HepG2 (cell line): ENCODE results near the gene MALRD1. TPM values are rescaled to one million over a fixed set of nuclear protein-coding genes. Genes with fewer than 3 reads are reported as not detected.

Source experiments
- ATAC-seq: fragments of 200-7000 bp; cut with Tn5 transposase; 3 replicates; pipeline ENCODE4 v1.9.1; 2020; ENCODE audit warnings: mild to moderate bottlenecking, moderate library complexity
- BruUV-seq: library from RNA; stranded (reverse); fragments of 400-500 nt; replicated peaks from 2 replicates; lab custom pipeline; 2021; lab: Mats Ljungman, UMichigan
- CTCF ChIA-PET: fragments of 300-600 bp; formaldehyde crosslinking; extraction: SDS; loops from one replicate; lab custom pipeline; 2021; ENCODE audit warnings: low total read pairs, inconsistent platforms, low intra/inter-chr PET ratio; lab: Yijun Ruan, JAX
- POLR2A ChIA-PET: fragments of 350-600 bp; sonication (Branson Sonifier 250); formaldehyde crosslinking; loops from one replicate; lab custom pipeline; 2020; ENCODE audit warnings: antibody characterized with exemption, inconsistent platforms; lab: Yijun Ruan, JAX
- DNase-seq: peaks from one replicate; pipeline ENCODE4 v3.0.0-alpha.2; 2015; ENCODE audit warnings: low spot score
- FAIRE-seq: peaks from 3 replicates; lab custom pipeline; 2011; peaks lifted over from hg19 to GRCh38; lab: Jason Lieb, UNC
- H2AFZ ChIP-seq: one replicate; pipeline ENCODE4 v1.6.1; 2011; ENCODE audit warnings: low read length, inconsistent platforms
- H3K27ac ChIP-seq: fragments of 300-600 bp; 3 replicates; pipeline ENCODE4 v1.8.0; 2011; ENCODE audit warnings: mixed run types, mild to moderate bottlenecking, mixed read lengths, low read length, inconsistent platforms; ENCODE audit not compliant: insufficient read depth; ENCODE audit errors: extremely low read length
- H3K27me3 ChIP-seq, 2 experiments: fragments of 200-600 bp in 1 of 2; 2 replicates in 1 of 2; 3 replicates in 1 of 2; pipeline versions ENCODE4 v1.6.0 to v1.8.0; 2011; ENCODE audit warnings: low read length in 2 of 2, mild to moderate bottlenecking in 2 of 2, moderate library complexity in 2 of 2, inconsistent platforms in 1 of 2; ENCODE audit not compliant: insufficient read depth in 2 of 2, control insufficient read depth in 1 of 2
- H3K36me3 ChIP-seq, 2 experiments: fragments of 200-600 bp in 1 of 2; replicated peaks in 1 of 2; 2 replicates in 1 of 2; 3 replicates in 1 of 2; pipeline versions ENCODE4 v1.5.1 to v1.8.0; 2011; ENCODE audit warnings: low read length in 2 of 2, inconsistent platforms in 1 of 2; ENCODE audit not compliant: insufficient read depth in 2 of 2, control insufficient read depth in 1 of 2
- H3K4me1 ChIP-seq: 2 replicates; pipeline ENCODE4 v1.5.1; 2012; ENCODE audit warnings: low read length, inconsistent platforms; ENCODE audit not compliant: insufficient read depth
- H3K4me2 ChIP-seq: 2 replicates; pipeline ENCODE4 v1.6.0; 2011; ENCODE audit warnings: low read depth, low read length, inconsistent platforms
- H3K4me3 ChIP-seq, 3 experiments: fragments of 200-600 bp in 1 of 3; sonication (generic), shearing (Covaris generic) in 1 of 3; replicated peaks in 1 of 3; 2 replicates each; pipeline ENCODE4 v1.5.1; 2011 to 2016; ENCODE audit warnings: low read length in 3 of 3, inconsistent platforms in 2 of 3, low read depth in 2 of 3, mild to moderate bottlenecking in 2 of 3, control low read depth in 1 of 3, mixed read lengths in 1 of 3; ENCODE audit not compliant: insufficient read depth in 1 of 3
- H3K79me2 ChIP-seq: one replicate; pipeline ENCODE4 v1.6.1; 2011; ENCODE audit warnings: low read length, inconsistent platforms; ENCODE audit not compliant: insufficient read depth
- H3K9ac ChIP-seq: 2 replicates; pipeline ENCODE4 v1.6.0; 2011; ENCODE audit warnings: mild to moderate bottlenecking, low read depth, low read length, inconsistent platforms; ENCODE audit not compliant: insufficient read depth
- H3K9me3 ChIP-seq: 2 replicates; pipeline ENCODE4 v1.5.1; 2012; ENCODE audit warnings: mild to moderate bottlenecking, low read length
- H4K20me1 ChIP-seq: 2 replicates; pipeline ENCODE4 v1.6.0; 2011; ENCODE audit warnings: inconsistent platforms, mild to moderate bottlenecking, low read length, moderate library complexity; ENCODE audit not compliant: insufficient read depth
- E2F2 ChIP-seq: sonication (generic); formaldehyde crosslinking; IDR thresholded peaks from 2 replicates; pipeline ENCODE4 v1.4.0; 2020; ENCODE audit warnings: missing genetic modification reagents, borderline replicate concordance
- FOXA1 ChIP-seq, 2 experiments: fragments of 450-650 bp in 1 of 2; sonication (generic) in 1 of 2; formaldehyde crosslinking in 1 of 2; IDR thresholded peaks; 2 replicates each; pipeline versions ENCODE4 v1.4.0 to v1.6.1; 2016 to 2020; ENCODE audit warnings: missing genetic modification reagents in 1 of 2
- KLF6 ChIP-seq: IDR thresholded peaks from 2 replicates; pipeline ENCODE4 v1.8.0; 2016; ENCODE audit warnings: missing biosample characterization, missing genetic modification reagents
- SRF ChIP-seq: IDR thresholded peaks from 2 replicates; pipeline ENCODE4 v1.6.1; 2011; ENCODE audit warnings: mild to moderate bottlenecking, low read depth, low read length, moderate library complexity
- SYNCRIP ChIP-seq: fragments of 200-400 bp; formaldehyde crosslinking; IDR thresholded peaks from 2 replicates; pipeline ENCODE4 v1.6.1; 2018; ENCODE audit warnings: mild to moderate bottlenecking, low read depth, low read length; ENCODE audit not compliant: insufficient read depth
- TGIF2 ChIP-seq: IDR thresholded peaks from 2 replicates; pipeline ENCODE4 v1.6.1; 2016; ENCODE audit warnings: control low read depth, missing compliant biosample characterization
- WGBS: methylation state at CpG from one replicate; pipeline ENCODE4 v1.1.6; 2017; ENCODE audit warnings: low lambda C conversion rate; 5-methylcytosine and 5-hydroxymethylcytosine counted together
- in situ Hi-C: cut with HindIII; loops from 2 replicates; pipeline ENCODE4 v1.10.0; 2017; ENCODE audit warnings: low pct_unique_long_range_greater_than_20kb; ENCODE audit not compliant: extremely low pct_ligation_motif_present
- intact Hi-C: fragments of 100-400 bp; cut with micrococcal nuclease; formaldehyde crosslinking; loops from one replicate; pipeline ENCODE4 v1.10.0; 2022; ENCODE audit not compliant: unreplicated experiment
- polyA plus RNA-seq, 8 experiments: library from polyadenylated mRNA; depleted of rRNA in 3 of 8; stranded (reverse) in 7 of 8; unstranded in 1 of 8; fragments of >200 nt; fragmentation: Illumina TruSeq in 4 of 8; extraction: Trizol in 4 of 8; gene quantifications; 2 replicates each; pipeline versions ENCODE4 v1.2.1 to v1.2.3, GENCODE V29; 2011 to 2016; ENCODE audit warnings: low read depth in 4 of 8, missing spikeins in 1 of 8, mixed read lengths in 1 of 8; ENCODE audit not compliant: insufficient read depth in 1 of 8
- total RNA-seq, 5 experiments: library from RNA; depleted of rRNA; stranded (reverse); fragments of >200 nt; fragmentation: Illumina TruSeq; extraction: Trizol; gene quantifications; 2 replicates each; pipeline ENCODE4 v1.2.3, GENCODE V29; 2016; ENCODE audit warnings: low read depth in 1 of 5

The MALRD1 gene
- total and polyA plus RNA-seq, 2 of the 13 experiments (the other 11 are each of a cell fraction or from before 2014, with no cell fraction given), result 5.7 to 15.4 TPM

- no peaks in the 10 kb centered on the region for H3K79me2 ChIP-seq
- ChIA-PET CTCF (no interaction called here), POLR2A (no interaction called here)
- in situ Hi-C loops (no loop called here), intact Hi-C loops (no loop called here)
- DNase-seq (no peak), FAIRE-seq (no peak), ATAC-seq (no peak)
- BruUV-seq, result no TSS peak
- 34% methylated on average over 2 of the region's 2 CpGs for WGBS
- H2AFZ ChIP-seq, result no peak overlapping the region
- no peaks in the 10 kb centered on the region for H3K27me3 ChIP-seq
- H3K36me3 ChIP-seq, result no peaks in the 10 kb centered on the region; a peak in 1 of 5 replicates
- 0 out of 2 replicates have a peak, but pooled peaks cover 4% of the 10 kb centered on the region for H3K4me1 ChIP-seq
- no peak for TF ChIP-seq KLF6
- no peak for TF ChIP-seq E2F2
- no peak overlapping the region for H3K9ac ChIP-seq
- no peaks in the 10 kb centered on the region for H4K20me1 ChIP-seq
- no peak overlapping the region for H3K4me2 ChIP-seq
- no peak overlapping the region for H3K27ac ChIP-seq
- H3K9me3 ChIP-seq, result no peaks in the 10 kb centered on the region
- no peak overlapping the region for H3K4me3 ChIP-seq
These were observed 197.5 kb downstream of the MALRD1 start for GRCh38 chr10:19245889-19246752.

- in situ Hi-C loops (no loop called here), intact Hi-C loops (no loop called here)
- Histone ChIP-seq H3K4me2 (no peak overlapping the region), H3K4me1 (0 out of 2 replicates have a peak, but pooled peaks cover 4% of the 10 kb centered on the region), H3K27ac (no peak overlapping the region), H4K20me1 (no peaks in the 10 kb centered on the region), H3K27me3 (no peaks in the 10 kb centered on the region), H2AFZ (no peak overlapping the region), H3K9ac (no peak overlapping the region), H3K9me3 (no peaks in the 10 kb centered on the region), H3K4me3 (no peak overlapping the region), H3K79me2 (no peaks in the 10 kb centered on the region), H3K36me3 (no peaks in the 10 kb centered on the region; a peak in 1 of 5 replicates)
- BruUV-seq, result no TSS peak
- TF ChIP-seq FOXA1 (IDR thresholded peaks at IDR 0.05) (no peak), FOXA1 (CRISPR knock-in tag; IDR thresholded peaks at IDR 0.05) (0 out of 2 replicates have a peak, but pooled peaks have one; percentile 13), SYNCRIP (no peak), TGIF2 (CRISPR knock-in tag) (no peak), SRF (peak; percentile 70)
- peak; percentile 62 for ATAC-seq
- ChIA-PET POLR2A (no interaction called here), CTCF (no interaction called here)
- WGBS, result 29% methylated on average over 3 of the region's 3 CpGs
- FAIRE-seq, result no peak
- DNase-seq, result peak; percentile 7
These were observed 199.2 kb downstream of the MALRD1 start for GRCh38 chr10:19247843-19248242.
